KMS-11 (cell line): ENCODE measurements around the gene FRMPD2.
"Not testable (repeated sequence)": the region's sequence is repeated elsewhere in the genome, so short reads cannot be mapped to it uniquely, and the experiment has no call there.

Source experiments
- H2AFZ ChIP-seq: fragments of 200-600 bp; sonication (generic); 2 replicates; pipeline ENCODE4 v1.6.1; 2016; ENCODE audit warnings: antibody characterized with exemption, mixed run types, low read depth
- H3K27ac ChIP-seq: fragments of 200-600 bp; sonication (generic); 2 replicates; pipeline ENCODE4 v1.6.1; 2016; ENCODE audit warnings: mild to moderate bottlenecking, mixed run types
- H3K27me3 ChIP-seq: fragments of 200-600 bp; sonication (generic); 2 replicates; pipeline ENCODE4 v1.6.1; 2017; ENCODE audit warnings: mild to moderate bottlenecking, low read depth, mixed run types, moderate library complexity; ENCODE audit not compliant: insufficient read depth
- H3K36me3 ChIP-seq: fragments of 200-600 bp; sonication (generic); 2 replicates; pipeline ENCODE4 v1.6.1; 2017; ENCODE audit warnings: mild to moderate bottlenecking, mixed run types; ENCODE audit not compliant: insufficient read depth
- H3K4me1 ChIP-seq: fragments of 200-600 bp; sonication (generic); 2 replicates; pipeline ENCODE4 v1.6.1; 2016; ENCODE audit warnings: mild to moderate bottlenecking, low read depth, mixed run types; ENCODE audit not compliant: poor library complexity, severe bottlenecking
- H3K4me2 ChIP-seq: fragments of 200-600 bp; sonication (generic); 2 replicates; pipeline ENCODE4 v1.7.0; 2016; ENCODE audit warnings: mild to moderate bottlenecking, mixed run types
- H3K4me3 ChIP-seq: fragments of 200-600 bp; sonication (generic); IDR thresholded peaks from 2 replicates; pipeline ENCODE4 v1.6.1; 2017; ENCODE audit warnings: low read depth, low read length, mixed read lengths; ENCODE audit not compliant: insufficient read depth
- H3K79me2 ChIP-seq: fragments of 200-600 bp; sonication (generic); 2 replicates; pipeline ENCODE4 v1.6.1; 2016; ENCODE audit warnings: low read depth, mixed run types; ENCODE audit not compliant: insufficient read depth
- H3K9ac ChIP-seq: fragments of 200-600 bp; sonication (generic); 2 replicates; pipeline ENCODE4 v1.6.1; 2016; ENCODE audit warnings: mild to moderate bottlenecking, mixed run types
- H4K20me1 ChIP-seq: fragments of 200-600 bp; sonication (generic); 2 replicates; pipeline ENCODE4 v1.6.1; 2016; ENCODE audit warnings: mild to moderate bottlenecking, mixed run types; ENCODE audit not compliant: insufficient read depth
- TF ChIP-seq, protein P1 (sequence below): fragments of 200-600 bp; sonication (generic); conservative IDR thresholded peaks from 2 replicates; pipeline ENCODE4 v1.6.1; 2017; ENCODE audit warnings: low read depth, mild to moderate bottlenecking, antibody characterized with exemption, low read length, moderate library complexity, mixed read lengths

FRMPD2 gene

DNA sequence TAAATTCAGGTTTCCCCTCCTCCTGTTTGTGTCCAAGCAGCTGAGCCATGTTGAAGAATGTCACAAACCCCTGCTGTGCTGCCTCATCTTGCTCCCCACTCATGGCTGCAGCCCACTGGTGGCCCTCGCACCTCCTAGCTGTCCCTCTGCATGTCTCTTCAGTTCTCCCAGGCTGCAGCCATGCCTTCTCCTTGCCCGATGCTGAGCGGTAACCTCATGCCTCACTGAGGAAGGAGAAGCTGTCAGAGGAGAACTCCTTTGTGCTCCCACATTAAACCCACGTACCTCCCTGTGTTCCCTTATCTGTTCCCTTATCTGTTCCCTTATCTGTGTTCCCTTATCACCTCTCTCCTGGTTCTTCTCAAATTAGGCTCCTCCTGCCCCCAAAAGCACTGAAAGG is 10.3 kb upstream of the FRMPD2 start:
- Histone ChIP-seq H4K20me1 (no peaks in the 10 kb centered on the region), H3K36me3 (no peaks in the 10 kb centered on the region), H2AFZ (no peak overlapping the region), H3K4me1 (no peaks in the 10 kb centered on the region), H3K27ac (no peak overlapping the region), H3K79me2 (no peaks in the 10 kb centered on the region), H3K27me3 (no peaks in the 10 kb centered on the region), H3K4me2 (no peak overlapping the region), H3K4me3 (no peak overlapping the region), H3K9ac (no peak overlapping the region)
- TF ChIP-seq, protein P1, sequence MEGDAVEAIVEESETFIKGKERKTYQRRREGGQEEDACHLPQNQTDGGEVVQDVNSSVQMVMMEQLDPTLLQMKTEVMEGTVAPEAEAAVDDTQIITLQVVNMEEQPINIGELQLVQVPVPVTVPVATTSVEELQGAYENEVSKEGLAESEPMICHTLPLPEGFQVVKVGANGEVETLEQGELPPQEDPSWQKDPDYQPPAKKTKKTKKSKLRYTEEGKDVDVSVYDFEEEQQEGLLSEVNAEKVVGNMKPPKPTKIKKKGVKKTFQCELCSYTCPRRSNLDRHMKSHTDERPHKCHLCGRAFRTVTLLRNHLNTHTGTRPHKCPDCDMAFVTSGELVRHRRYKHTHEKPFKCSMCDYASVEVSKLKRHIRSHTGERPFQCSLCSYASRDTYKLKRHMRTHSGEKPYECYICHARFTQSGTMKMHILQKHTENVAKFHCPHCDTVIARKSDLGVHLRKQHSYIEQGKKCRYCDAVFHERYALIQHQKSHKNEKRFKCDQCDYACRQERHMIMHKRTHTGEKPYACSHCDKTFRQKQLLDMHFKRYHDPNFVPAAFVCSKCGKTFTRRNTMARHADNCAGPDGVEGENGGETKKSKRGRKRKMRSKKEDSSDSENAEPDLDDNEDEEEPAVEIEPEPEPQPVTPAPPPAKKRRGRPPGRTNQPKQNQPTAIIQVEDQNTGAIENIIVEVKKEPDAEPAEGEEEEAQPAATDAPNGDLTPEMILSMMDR = no peak

DNA sequence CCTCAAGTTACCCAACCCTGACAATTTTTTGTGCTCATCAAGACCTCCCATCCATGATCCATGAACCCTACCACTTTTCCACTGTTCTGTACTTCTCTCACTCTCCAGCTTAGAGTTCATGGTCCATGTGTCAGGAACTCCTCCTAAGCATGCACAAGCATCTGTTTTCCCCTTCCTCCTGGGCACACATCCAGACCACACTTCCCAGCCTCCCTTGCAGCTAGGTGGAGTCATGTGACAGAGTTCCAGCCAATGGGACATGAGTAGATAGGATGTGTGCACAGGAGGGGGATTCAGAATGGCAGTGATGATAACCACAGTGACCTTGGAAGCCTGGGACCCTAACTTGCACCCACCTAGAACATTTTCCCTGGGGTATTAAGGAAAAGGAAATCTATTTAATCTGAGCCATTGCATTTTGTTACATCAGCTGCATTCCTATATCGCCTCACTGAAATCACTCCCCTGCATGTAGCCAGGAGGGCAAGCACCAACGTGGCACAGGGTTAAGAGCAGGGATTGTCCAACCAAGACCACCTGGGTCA is 9.6 kb upstream of the FRMPD2 start:
- Histone ChIP-seq H3K27ac (no peak overlapping the region), H3K4me2 (no peak overlapping the region), H3K9ac (no peak overlapping the region), H2AFZ (no peak overlapping the region), H3K79me2 (no peaks in the 10 kb centered on the region), H3K36me3 (no peaks in the 10 kb centered on the region), H4K20me1 (no peaks in the 10 kb centered on the region), H3K27me3 (no peaks in the 10 kb centered on the region), H3K4me3 (no peak overlapping the region), H3K4me1 (no peaks in the 10 kb centered on the region)
- TF ChIP-seq, protein P1 = no peak

DNA sequence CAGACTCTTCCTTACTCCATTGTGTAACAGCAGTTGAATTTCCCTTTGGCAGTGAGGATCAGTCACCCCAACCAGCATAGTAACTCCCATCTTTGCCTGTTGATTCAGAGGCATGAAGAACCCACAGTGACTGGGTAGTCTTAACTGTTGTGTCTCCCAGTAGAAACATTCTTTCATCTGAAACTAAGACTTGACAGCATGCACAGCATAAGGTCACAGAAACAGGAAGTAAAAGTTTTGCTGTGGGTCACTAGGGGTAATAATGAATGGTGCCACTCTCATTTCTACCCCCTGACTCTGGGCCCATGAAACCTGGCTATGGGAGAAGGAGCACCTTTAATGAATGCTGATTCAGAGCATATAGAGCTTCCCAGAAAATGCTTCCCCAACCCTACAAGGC is 8.3 kb upstream of the FRMPD2 start:
- Histone ChIP-seq H3K36me3 (no peaks in the 10 kb centered on the region), H2AFZ (no peak overlapping the region), H3K4me3 (no peak overlapping the region), H3K79me2 (no peaks in the 10 kb centered on the region), H3K27me3 (no peaks in the 10 kb centered on the region), H3K4me1 (no peaks in the 10 kb centered on the region), H3K27ac (no peak overlapping the region), H3K4me2 (no peak overlapping the region), H4K20me1 (no peaks in the 10 kb centered on the region), H3K9ac (no peak overlapping the region)
- TF ChIP-seq, protein P1 = no peak

DNA sequence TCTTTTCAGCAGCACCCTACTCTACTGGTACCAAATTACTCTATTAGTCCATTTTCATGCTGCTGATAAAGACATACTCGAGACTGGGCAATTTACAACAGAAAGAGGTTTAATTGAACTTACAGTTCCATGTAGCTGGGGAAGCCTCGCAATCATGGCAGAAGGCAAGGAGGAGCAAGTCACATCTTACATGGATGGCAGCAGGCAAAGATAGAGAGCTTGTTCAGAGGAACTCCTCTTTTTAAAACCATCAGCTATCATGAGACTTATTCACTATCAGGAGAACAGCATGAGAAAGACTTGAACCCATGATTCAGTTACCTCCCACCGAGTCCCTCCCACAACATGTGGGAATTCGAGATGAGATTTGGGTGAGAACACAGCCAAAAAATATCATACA is 7.2 kb upstream of the FRMPD2 start:
- not testable (repeated sequence) for H3K4me3 ChIP-seq, H3K27ac ChIP-seq, H4K20me1 ChIP-seq, H2AFZ ChIP-seq, H3K4me1 ChIP-seq, H3K27me3 ChIP-seq, H3K4me2 ChIP-seq, H3K79me2 ChIP-seq, H3K36me3 ChIP-seq, H3K9ac ChIP-seq

DNA sequence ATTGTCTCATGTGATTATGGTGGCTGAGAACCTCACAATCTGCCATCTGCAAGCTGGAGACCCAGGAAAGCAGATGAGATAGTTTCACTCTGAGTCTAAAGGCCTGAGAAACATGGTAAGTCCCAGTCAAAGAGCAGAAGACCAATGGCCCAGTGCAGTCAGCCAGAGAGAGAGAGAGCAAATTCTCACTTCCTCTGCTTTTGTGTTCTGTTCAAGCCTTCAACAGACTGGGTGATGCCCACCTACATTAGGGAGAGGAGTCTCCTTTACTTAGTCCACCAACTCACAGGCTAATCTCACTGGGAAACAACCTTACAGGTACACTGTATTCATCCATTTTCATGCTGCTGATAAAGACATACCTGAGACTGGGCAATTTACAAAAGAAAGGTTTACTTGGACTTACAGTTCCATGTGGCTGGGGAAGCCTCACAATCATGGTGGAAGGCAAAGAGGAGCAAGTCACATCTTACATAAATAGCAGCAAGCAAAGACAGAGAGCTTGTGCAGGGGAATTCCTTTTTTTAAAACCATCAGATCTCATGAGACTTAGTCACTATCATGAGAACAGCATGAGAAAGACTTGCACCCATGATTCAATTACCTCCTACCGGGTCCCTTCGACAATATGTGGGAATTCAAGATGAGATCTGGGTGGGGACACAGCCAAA is 4.7 kb upstream of the FRMPD2 start:
- Histone ChIP-seq H3K36me3 (no peaks in the 10 kb centered on the region), H3K79me2 (no peaks in the 10 kb centered on the region), H2AFZ (no peak overlapping the region), H3K4me2 (no peak overlapping the region), H3K9ac (no peak overlapping the region), H3K27ac (no peak overlapping the region), H3K4me1 (no peaks in the 10 kb centered on the region), H3K4me3 (no peak overlapping the region), H3K27me3 (no peaks in the 10 kb centered on the region), H4K20me1 (no peaks in the 10 kb centered on the region)
- TF ChIP-seq, protein P1 = no peak
